DOHH2 (cell line): Measurements from ENCODE around the gene TMEM239.
"Not testable (repeated sequence)": the region's sequence is repeated elsewhere in the genome, so short reads cannot be mapped to it uniquely, and the experiment has no call there.

Source experiments
- H3F3A ChIP-seq: fragments of 200-600 bp; sonication (generic), shearing (Covaris generic); 2 replicates; pipeline ENCODE4 v1.6.0; 2016; ENCODE audit warnings: antibody characterized with exemption, mild to moderate bottlenecking; ENCODE audit not compliant: control insufficient read depth, insufficient read depth
- H3K27ac ChIP-seq: fragments of 200-600 bp; sonication (generic); 2 replicates; pipeline ENCODE4 v1.5.1; 2014; ENCODE audit warnings: low read depth, mild to moderate bottlenecking, low read length, moderate library complexity
- H3K27me3 ChIP-seq: fragments of 200-600 bp; sonication (generic); 2 replicates; pipeline ENCODE4 v1.6.1; 2014; ENCODE audit warnings: mild to moderate bottlenecking, low read length, mixed read lengths; ENCODE audit not compliant: control insufficient read depth
- H3K36me3 ChIP-seq: fragments of 200-600 bp; sonication (generic); 2 replicates; pipeline ENCODE4 v1.6.1; 2014; ENCODE audit warnings: mild to moderate bottlenecking, low read length, moderate library complexity, mixed read lengths; ENCODE audit not compliant: control insufficient read depth
- H3K4me1 ChIP-seq: fragments of 200-600 bp; sonication (generic); 2 replicates; pipeline ENCODE4 v1.6.1; 2014; ENCODE audit warnings: mild to moderate bottlenecking, low read length, mixed read lengths; ENCODE audit not compliant: control insufficient read depth
- H3K4me2 ChIP-seq: fragments of 200-600 bp; sonication (generic); 2 replicates; pipeline ENCODE4 v1.6.0; 2014; ENCODE audit warnings: mild to moderate bottlenecking, low read length, moderate library complexity
- H3K4me3 ChIP-seq: fragments of 200-600 bp; sonication (generic); 2 replicates; pipeline ENCODE4 v1.5.1; 2014; ENCODE audit warnings: mild to moderate bottlenecking, low read length, mixed read lengths
- H3K79me2 ChIP-seq: fragments of 200-600 bp; sonication (generic); 2 replicates; pipeline ENCODE4 v1.6.1; 2014; ENCODE audit warnings: mild to moderate bottlenecking, low read length, mixed read lengths; ENCODE audit not compliant: control insufficient read depth
- H3K9me2 ChIP-seq: fragments of 200-600 bp; sonication (generic); replicated peaks from 2 replicates; pipeline ENCODE4 v1.6.1; 2014; ENCODE audit warnings: mild to moderate bottlenecking, low read length, mixed read lengths; ENCODE audit not compliant: control insufficient read depth
- H3K9me3 ChIP-seq: fragments of 200-600 bp; sonication (generic); 2 replicates; pipeline ENCODE4 v1.6.1; 2014; ENCODE audit warnings: antibody characterized with exemption, low read length, mixed read lengths; ENCODE audit not compliant: control insufficient read depth, insufficient read depth
- H4K20me1 ChIP-seq: fragments of 200-600 bp; sonication (generic); 2 replicates; pipeline ENCODE4 v1.6.0; 2014; ENCODE audit warnings: low read depth, mild to moderate bottlenecking, antibody characterized with exemption, low read length, moderate library complexity; ENCODE audit not compliant: control insufficient read depth, insufficient read depth
- CTCF ChIP-seq: fragments of 200-600 bp; sonication (generic); IDR thresholded peaks from one replicate; pipeline ENCODE4 v1.5.1; 2014; ENCODE audit warnings: antibody characterized with exemption, mild to moderate bottlenecking, low read depth, low read length; ENCODE audit not compliant: poor library complexity, severe bottlenecking
- EZH2phosphoT487 ChIP-seq: fragments of 200-600 bp; sonication (generic); IDR thresholded peaks from 2 replicates; pipeline ENCODE4 v1.6.1; 2017; ENCODE audit warnings: borderline replicate concordance, mild to moderate bottlenecking, antibody characterized with exemption, low read length, moderate library complexity, mixed read lengths

TMEM239 gene

GRCh38 chr20:2816030-2816582 is at the start of gene TMEM239:
TSS of gene TMEM239 (plus strand) at chr20:2816364. CDS start at chr20:2816555, 191 bp downstream.
- Histone ChIP-seq H3K4me3 (no peak within 1 kb of the TSS), H3F3A (no peaks in the 10 kb centered on the region), H3K9me3 (no peaks in the 10 kb centered on the region), H3K79me2 (no peaks in the 10 kb centered on the region), H3K36me3 (no peaks in the 10 kb centered on the region), H4K20me1 (no peaks in the 10 kb centered on the region), H3K4me2 (no peak within 1 kb of the TSS), H3K4me1 (no peaks in the 10 kb centered on the region), H3K9me2 (no peaks in the 10 kb centered on the region), H3K27me3 (no peaks in the 10 kb centered on the region), H3K27ac (no peak within 1 kb of the TSS)
- TF ChIP-seq CTCF (no peak), EZH2phosphoT487 (no peak)

- no peaks in the 10 kb centered on the region for H3K9me2 ChIP-seq
- TF ChIP-seq CTCF (no peak), EZH2phosphoT487 (no peak)
- no peak overlapping the region for H3K27ac ChIP-seq
- H3K27me3 ChIP-seq, result peaks cover 9% of the 10 kb centered on the region; the same call in 1 of the 2 replicates
- H3K36me3 ChIP-seq, result no peaks in the 10 kb centered on the region
- H3K79me2 ChIP-seq, result no peaks in the 10 kb centered on the region
- no peaks in the 10 kb centered on the region for H3K9me3 ChIP-seq
- no peak overlapping the region for H3K4me3 ChIP-seq
- no peaks in the 10 kb centered on the region for H4K20me1 ChIP-seq
- H3F3A ChIP-seq, result no peaks in the 10 kb centered on the region
- no peak overlapping the region for H3K4me2 ChIP-seq
- no peaks in the 10 kb centered on the region for H3K4me1 ChIP-seq
These were observed 48.2 kb upstream of the TMEM239 start for GRCh38 chr20:2767768-2768631.

- Histone ChIP-seq H3K4me1 (no peaks in the 10 kb centered on the region), H3K79me2 (no peaks in the 10 kb centered on the region), H3K4me2 (no peak overlapping the region), H3K36me3 (no peaks in the 10 kb centered on the region), H4K20me1 (no peaks in the 10 kb centered on the region), H3K27me3 (peaks cover 9% of the 10 kb centered on the region; the same call in 1 of the 2 replicates), H3K9me2 (no peaks in the 10 kb centered on the region), H3K27ac (no peak overlapping the region), H3K4me3 (no peak overlapping the region), H3F3A (no peaks in the 10 kb centered on the region), H3K9me3 (no peaks in the 10 kb centered on the region)
- TF ChIP-seq EZH2phosphoT487 (no peak), CTCF (no peak)
These were observed 47.5 kb upstream of the TMEM239 start for GRCh38 chr20:2768632-2769015.

- not testable (repeated sequence) for H3F3A ChIP-seq, H3K9me2 ChIP-seq, H3K4me2 ChIP-seq, H3K79me2 ChIP-seq, H3K36me3 ChIP-seq, H4K20me1 ChIP-seq, H3K4me3 ChIP-seq, H3K9me3 ChIP-seq, H3K27ac ChIP-seq, H3K4me1 ChIP-seq, H3K27me3 ChIP-seq
These were observed 46.1 kb upstream of the TMEM239 start for GRCh38 chr20:2770091-2770490.
